CD4-positive, alpha-beta T cell treated with Interleukin-10 for 1 hour (primary cell): Measurements from ENCODE around the gene ASPDH.
A peak's percentile ranks its signal among the peaks of the same experiment; 100 is the strongest.

Experiments used
- DNase-seq: peaks from one replicate; pipeline ENCODE4 v3.0.0-alpha.2; 2020

The ASPDH gene

GRCh38 chr19:50513746-50514345, at the start of gene ASPDH:
TSS of gene ASPDH (minus strand) at chr19:50513913. CDS start at chr19:50513823, 90 bp downstream.
- no peak for DNase-seq

- no peak for DNase-seq
Measured at GRCh38 chr19:50562996-50563395, 49.3 kb upstream of the ASPDH start.

GRCh38 chr19:50562329-50562728, 48.6 kb upstream of the ASPDH start:
- no peak for DNase-seq

- no peak for DNase-seq
Measured at GRCh38 chr19:50559636-50560035, 45.9 kb upstream of the ASPDH start.

GRCh38 chr19:50558449-50558848, 44.7 kb upstream of the ASPDH start:
- no peak for DNase-seq

GRCh38 chr19:50558039-50558438, 44.3 kb upstream of the ASPDH start:
- no peak for DNase-seq

- DNase-seq: no peak
Measured at GRCh38 chr19:50557009-50557613, 43.4 kb upstream of the ASPDH start.

GRCh38 chr19:50556282-50557008, 42.7 kb upstream of the ASPDH start:
- DNase-seq: peak; percentile 69

- no peak for DNase-seq
Measured at GRCh38 chr19:50555450-50556281, 42.0 kb upstream of the ASPDH start.

GRCh38 chr19:50555033-50555432, 41.3 kb upstream of the ASPDH start:
- no peak for DNase-seq

GRCh38 chr19:50554212-50554611, 40.5 kb upstream of the ASPDH start:
- no peak for DNase-seq

GRCh38 chr19:50553134-50553703, 39.5 kb upstream of the ASPDH start:
- DNase-seq: no peak

GRCh38 chr19:50552540-50552939, 38.8 kb upstream of the ASPDH start:
- no peak for DNase-seq

- DNase-seq: no peak
Measured at GRCh38 chr19:50551715-50552187, 38.0 kb upstream of the ASPDH start.

GRCh38 chr19:50551034-50551714, 37.5 kb upstream of the ASPDH start:
- no peak for DNase-seq

- no peak for DNase-seq
Measured at GRCh38 chr19:50550594-50550966, 36.9 kb upstream of the ASPDH start.

- no peak for DNase-seq
Measured at GRCh38 chr19:50549927-50550593, 36.3 kb upstream of the ASPDH start.

- no peak for DNase-seq
Measured at GRCh38 chr19:50549059-50549926, 35.6 kb upstream of the ASPDH start.

- no peak for DNase-seq
Measured at GRCh38 chr19:50548191-50549058, 34.7 kb upstream of the ASPDH start.
